HepG2 (cell line): ENCODE data around the gene SAAL1. TPM values are rescaled to one million over a fixed set of nuclear protein-coding genes. Genes with fewer than 3 reads are reported as not detected.
"Not testable (repeated sequence)": the region's sequence is repeated elsewhere in the genome, so short reads cannot be mapped to it uniquely, and the experiment has no call there.

Experiments
- ATAC-seq: fragments of 200-7000 bp; cut with Tn5 transposase; 3 replicates; pipeline ENCODE4 v1.9.1; 2020; ENCODE audit warnings: mild to moderate bottlenecking, moderate library complexity
- BruUV-seq: library from RNA; stranded (reverse); fragments of 400-500 nt; replicated peaks from 2 replicates; lab custom pipeline; 2021; lab: Mats Ljungman, UMichigan
- CTCF ChIA-PET: fragments of 300-600 bp; formaldehyde crosslinking; extraction: SDS; loops from one replicate; lab custom pipeline; 2021; ENCODE audit warnings: low total read pairs, inconsistent platforms, low intra/inter-chr PET ratio; lab: Yijun Ruan, JAX
- POLR2A ChIA-PET: fragments of 350-600 bp; sonication (Branson Sonifier 250); formaldehyde crosslinking; loops from one replicate; lab custom pipeline; 2020; ENCODE audit warnings: antibody characterized with exemption, inconsistent platforms; lab: Yijun Ruan, JAX
- DNase-seq: peaks from one replicate; pipeline ENCODE4 v3.0.0-alpha.2; 2015; ENCODE audit warnings: low spot score
- FAIRE-seq: peaks from 3 replicates; lab custom pipeline; 2011; peaks lifted over from hg19 to GRCh38; lab: Jason Lieb, UNC
- H2AFZ ChIP-seq: one replicate; pipeline ENCODE4 v1.6.1; 2011; ENCODE audit warnings: low read length, inconsistent platforms
- H3K27ac ChIP-seq: fragments of 300-600 bp; 3 replicates; pipeline ENCODE4 v1.8.0; 2011; ENCODE audit warnings: mixed run types, mild to moderate bottlenecking, mixed read lengths, low read length, inconsistent platforms; ENCODE audit not compliant: insufficient read depth; ENCODE audit errors: extremely low read length
- H3K27me3 ChIP-seq, 2 experiments: fragments of 200-600 bp in 1 of 2; 2 replicates in 1 of 2; 3 replicates in 1 of 2; pipeline versions ENCODE4 v1.6.0 to v1.8.0; 2011; ENCODE audit warnings: low read length in 2 of 2, mild to moderate bottlenecking in 2 of 2, moderate library complexity in 2 of 2, inconsistent platforms in 1 of 2; ENCODE audit not compliant: insufficient read depth in 2 of 2, control insufficient read depth in 1 of 2
- H3K36me3 ChIP-seq, 2 experiments: fragments of 200-600 bp in 1 of 2; replicated peaks in 1 of 2; 2 replicates in 1 of 2; 3 replicates in 1 of 2; pipeline versions ENCODE4 v1.5.1 to v1.8.0; 2011; ENCODE audit warnings: low read length in 2 of 2, inconsistent platforms in 1 of 2; ENCODE audit not compliant: insufficient read depth in 2 of 2, control insufficient read depth in 1 of 2
- H3K4me1 ChIP-seq: 2 replicates; pipeline ENCODE4 v1.5.1; 2012; ENCODE audit warnings: low read length, inconsistent platforms; ENCODE audit not compliant: insufficient read depth
- H3K4me2 ChIP-seq: 2 replicates; pipeline ENCODE4 v1.6.0; 2011; ENCODE audit warnings: low read depth, low read length, inconsistent platforms
- H3K4me3 ChIP-seq, 3 experiments: fragments of 200-600 bp in 1 of 3; sonication (generic), shearing (Covaris generic) in 1 of 3; replicated peaks in 1 of 3; 2 replicates each; pipeline ENCODE4 v1.5.1; 2011 to 2016; ENCODE audit warnings: low read length in 3 of 3, inconsistent platforms in 2 of 3, low read depth in 2 of 3, mild to moderate bottlenecking in 2 of 3, control low read depth in 1 of 3, mixed read lengths in 1 of 3; ENCODE audit not compliant: insufficient read depth in 1 of 3
- H3K79me2 ChIP-seq: one replicate; pipeline ENCODE4 v1.6.1; 2011; ENCODE audit warnings: low read length, inconsistent platforms; ENCODE audit not compliant: insufficient read depth
- H3K9ac ChIP-seq: 2 replicates; pipeline ENCODE4 v1.6.0; 2011; ENCODE audit warnings: mild to moderate bottlenecking, low read depth, low read length, inconsistent platforms; ENCODE audit not compliant: insufficient read depth
- H3K9me3 ChIP-seq: 2 replicates; pipeline ENCODE4 v1.5.1; 2012; ENCODE audit warnings: mild to moderate bottlenecking, low read length
- H4K20me1 ChIP-seq: 2 replicates; pipeline ENCODE4 v1.6.0; 2011; ENCODE audit warnings: inconsistent platforms, mild to moderate bottlenecking, low read length, moderate library complexity; ENCODE audit not compliant: insufficient read depth
- CEBPG ChIP-seq: IDR thresholded peaks from 2 replicates; pipeline ENCODE4 v1.6.1; 2016
- EP300 ChIP-seq, 3 experiments: sonication (generic) in 1 of 3; formaldehyde crosslinking in 1 of 3; IDR thresholded peaks; 2 replicates each; pipeline versions ENCODE4 v1.5.1 to v1.6.1; 2011 to 2020; ENCODE audit warnings: low read depth in 2 of 3, low read length in 2 of 3, borderline replicate concordance in 1 of 3, improper control_type of control experiment in 1 of 3, mild to moderate bottlenecking in 1 of 3, missing genetic modification reagents in 1 of 3, moderate library complexity in 1 of 3
- FOXJ3 ChIP-seq: sonication (generic); formaldehyde crosslinking; IDR thresholded peaks from 2 replicates; pipeline ENCODE4 v1.4.0; 2020; ENCODE audit warnings: missing genetic modification reagents, mild to moderate bottlenecking, borderline replicate concordance
- FOXK2 ChIP-seq: fragments of 450-650 bp; IDR thresholded peaks from 2 replicates; pipeline ENCODE4 v1.6.1; 2016
- FOXO1 ChIP-seq: sonication (generic); formaldehyde crosslinking; IDR thresholded peaks from 2 replicates; pipeline ENCODE4 v1.4.0; 2020; ENCODE audit warnings: missing genetic modification reagents
- HOXA3 ChIP-seq: sonication (generic); formaldehyde crosslinking; IDR thresholded peaks from 2 replicates; pipeline ENCODE4 v1.5.0; 2020; ENCODE audit warnings: missing genetic modification reagents
- NCOA2 ChIP-seq: sonication (generic); formaldehyde crosslinking; IDR thresholded peaks from 2 replicates; pipeline ENCODE4 v1.8.0; 2022; ENCODE audit warnings: inconsistent platforms
- SOX6 ChIP-seq, 2 experiments: fragments of 450-650 bp in 1 of 2; sonication (generic) in 1 of 2; formaldehyde crosslinking in 1 of 2; IDR thresholded peaks; 2 replicates each; pipeline versions ENCODE4 v1.4.0 to v1.6.1; 2017 to 2020; ENCODE audit warnings: antibody characterized with exemption in 1 of 2, mild to moderate bottlenecking in 1 of 2, missing genetic modification reagents in 1 of 2
- ZBTB7B ChIP-seq: sonication (generic); formaldehyde crosslinking; IDR thresholded peaks from 2 replicates; pipeline ENCODE4 v1.4.0; 2020; ENCODE audit warnings: missing genetic modification reagents
- WGBS: methylation state at CpG from one replicate; pipeline ENCODE4 v1.1.6; 2017; ENCODE audit warnings: low lambda C conversion rate; 5-methylcytosine and 5-hydroxymethylcytosine counted together
- in situ Hi-C: cut with HindIII; loops from 2 replicates; pipeline ENCODE4 v1.10.0; 2017; ENCODE audit warnings: low pct_unique_long_range_greater_than_20kb; ENCODE audit not compliant: extremely low pct_ligation_motif_present
- intact Hi-C: fragments of 100-400 bp; cut with micrococcal nuclease; formaldehyde crosslinking; loops from one replicate; pipeline ENCODE4 v1.10.0; 2022; ENCODE audit not compliant: unreplicated experiment
- polyA plus RNA-seq, 8 experiments: library from polyadenylated mRNA; depleted of rRNA in 3 of 8; stranded (reverse) in 7 of 8; unstranded in 1 of 8; fragments of >200 nt; fragmentation: Illumina TruSeq in 4 of 8; extraction: Trizol in 4 of 8; gene quantifications; 2 replicates each; pipeline versions ENCODE4 v1.2.1 to v1.2.3, GENCODE V29; 2011 to 2016; ENCODE audit warnings: low read depth in 4 of 8, missing spikeins in 1 of 8, mixed read lengths in 1 of 8; ENCODE audit not compliant: insufficient read depth in 1 of 8
- total RNA-seq, 5 experiments: library from RNA; depleted of rRNA; stranded (reverse); fragments of >200 nt; fragmentation: Illumina TruSeq; extraction: Trizol; gene quantifications; 2 replicates each; pipeline ENCODE4 v1.2.3, GENCODE V29; 2016; ENCODE audit warnings: low read depth in 1 of 5
- TF ChIP-seq, protein P1 (sequence below): fragments of 450-650 bp; IDR thresholded peaks from 2 replicates; pipeline ENCODE4 v1.6.1; 2016
- TF ChIP-seq, protein P2 (sequence below): sonication (generic); formaldehyde crosslinking; IDR thresholded peaks from 2 replicates; pipeline ENCODE4 v1.4.0; 2020; ENCODE audit warnings: missing genetic modification reagents
- TF ChIP-seq, protein P3 (sequence below): sonication (generic); formaldehyde crosslinking; IDR thresholded peaks from 2 replicates; pipeline ENCODE4 v1.5.0; 2020; ENCODE audit warnings: missing genetic modification reagents
- TF ChIP-seq, protein P4 (sequence below): sonication (generic); formaldehyde crosslinking; IDR thresholded peaks from 2 replicates; pipeline ENCODE4 v1.5.1; 2020; ENCODE audit warnings: mild to moderate bottlenecking, missing genetic modification reagents, moderate library complexity

The SAAL1 gene
- total and polyA plus RNA-seq, 2 of the 13 experiments (the other 11 are each of a cell fraction or from before 2014, with no cell fraction given), result 16.5 to 46.0 TPM

DNA sequence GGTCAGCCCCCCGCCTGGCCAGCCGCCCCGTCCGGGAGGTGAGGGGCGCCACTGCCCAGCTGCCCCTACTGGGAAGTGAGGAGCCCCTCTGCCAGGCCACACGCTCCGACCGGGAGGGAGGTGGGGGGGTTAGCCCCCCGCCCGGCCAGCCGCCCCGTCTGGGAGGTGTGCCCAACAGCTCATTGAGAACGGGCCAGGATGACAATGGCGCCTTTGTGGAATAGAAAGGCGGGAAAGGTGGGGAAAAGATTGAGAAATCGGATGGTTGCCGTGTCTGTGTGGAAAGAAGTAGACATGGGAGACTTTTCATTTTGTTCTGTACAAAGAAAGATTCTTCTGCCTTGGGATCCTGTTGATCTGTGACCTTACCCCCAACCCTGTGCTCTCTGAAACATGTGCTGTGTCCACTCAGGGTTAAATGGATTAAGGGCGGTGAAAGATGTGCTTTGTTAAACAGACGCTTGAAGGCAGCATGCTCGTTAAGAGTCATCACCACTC lies 15.5 kb upstream of the SAAL1 start:
- BruUV-seq; POLR2A ChIA-PET; H3K9ac ChIP-seq; FAIRE-seq; H3K9me3 ChIP-seq; H3K36me3 ChIP-seq; H3K27me3 ChIP-seq; in situ Hi-C loops; H3K79me2 ChIP-seq; H3K4me3 ChIP-seq; CTCF ChIA-PET; H3K4me2 ChIP-seq; H2AFZ ChIP-seq; H4K20me1 ChIP-seq; intact Hi-C loops; TF ChIP-seq EP300 (CRISPR knock-in tag; IDR thresholded peaks at IDR 0.05; ENCODE audit: borderline replicate concordance); SOX6 (IDR thresholded peaks at IDR 0.05): not testable (repeated sequence)
- Histone ChIP-seq H3K4me1 (peaks cover 47% of the 10 kb centered on the region), H3K27ac (peak overlapping the region; percentile 73)
- ATAC-seq (peak; percentile 83), DNase-seq (peak; percentile 20)
- 0% methylated on average over 9 of the region's 20 CpGs for WGBS
- TF ChIP-seq, protein P1, sequence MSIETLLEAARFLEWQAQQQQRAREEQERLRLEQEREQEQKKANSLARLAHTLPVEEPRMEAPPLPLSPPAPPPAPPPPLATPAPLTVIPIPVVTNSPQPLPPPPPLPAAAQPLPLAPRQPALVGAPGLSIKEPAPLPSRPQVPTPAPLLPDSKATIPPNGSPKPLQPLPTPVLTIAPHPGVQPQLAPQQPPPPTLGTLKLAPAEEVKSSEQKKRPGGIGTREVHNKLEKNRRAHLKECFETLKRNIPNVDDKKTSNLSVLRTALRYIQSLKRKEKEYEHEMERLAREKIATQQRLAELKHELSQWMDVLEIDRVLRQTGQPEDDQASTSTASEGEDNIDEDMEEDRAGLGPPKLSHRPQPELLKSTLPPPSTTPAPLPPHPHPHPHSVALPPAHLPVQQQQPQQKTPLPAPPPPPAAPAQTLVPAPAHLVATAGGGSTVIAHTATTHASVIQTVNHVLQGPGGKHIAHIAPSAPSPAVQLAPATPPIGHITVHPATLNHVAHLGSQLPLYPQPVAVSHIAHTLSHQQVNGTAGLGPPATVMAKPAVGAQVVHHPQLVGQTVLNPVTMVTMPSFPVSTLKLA, result peak; percentile 21; the same call in 1 of the 2 replicates
- 0 out of 2 replicates have a peak, but pooled peaks have one; percentile 21 for TF ChIP-seq HOXA3 (CRISPR knock-in tag)
- peak in 1 of 2 experiments; percentile 27; a peak in 1 of 4 replicates for TF ChIP-seq EP300 (IDR thresholded peaks at IDR 0.05; ENCODE audit: low read depth in 2 of 2, low read length in 2 of 2)
- TF ChIP-seq NCOA2 (CRISPR knock-in tag), result peak; percentile 61
- 0 out of 2 replicates have a peak, but pooled peaks have one; percentile 6 for TF ChIP-seq FOXO1 (CRISPR knock-in tag)
- TF ChIP-seq, protein P2, sequence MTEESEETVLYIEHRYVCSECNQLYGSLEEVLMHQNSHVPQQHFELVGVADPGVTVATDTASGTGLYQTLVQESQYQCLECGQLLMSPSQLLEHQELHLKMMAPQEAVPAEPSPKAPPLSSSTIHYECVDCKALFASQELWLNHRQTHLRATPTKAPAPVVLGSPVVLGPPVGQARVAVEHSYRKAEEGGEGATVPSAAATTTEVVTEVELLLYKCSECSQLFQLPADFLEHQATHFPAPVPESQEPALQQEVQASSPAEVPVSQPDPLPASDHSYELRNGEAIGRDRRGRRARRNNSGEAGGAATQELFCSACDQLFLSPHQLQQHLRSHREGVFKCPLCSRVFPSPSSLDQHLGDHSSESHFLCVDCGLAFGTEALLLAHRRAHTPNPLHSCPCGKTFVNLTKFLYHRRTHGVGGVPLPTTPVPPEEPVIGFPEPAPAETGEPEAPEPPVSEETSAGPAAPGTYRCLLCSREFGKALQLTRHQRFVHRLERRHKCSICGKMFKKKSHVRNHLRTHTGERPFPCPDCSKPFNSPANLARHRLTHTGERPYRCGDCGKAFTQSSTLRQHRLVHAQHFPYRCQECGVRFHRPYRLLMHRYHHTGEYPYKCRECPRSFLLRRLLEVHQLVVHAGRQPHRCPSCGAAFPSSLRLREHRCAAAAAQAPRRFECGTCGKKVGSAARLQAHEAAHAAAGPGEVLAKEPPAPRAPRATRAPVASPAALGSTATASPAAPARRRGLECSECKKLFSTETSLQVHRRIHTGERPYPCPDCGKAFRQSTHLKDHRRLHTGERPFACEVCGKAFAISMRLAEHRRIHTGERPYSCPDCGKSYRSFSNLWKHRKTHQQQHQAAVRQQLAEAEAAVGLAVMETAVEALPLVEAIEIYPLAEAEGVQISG, result 0 out of 2 replicates have a peak, but pooled peaks have one; percentile 25
- TF ChIP-seq, protein P3, sequence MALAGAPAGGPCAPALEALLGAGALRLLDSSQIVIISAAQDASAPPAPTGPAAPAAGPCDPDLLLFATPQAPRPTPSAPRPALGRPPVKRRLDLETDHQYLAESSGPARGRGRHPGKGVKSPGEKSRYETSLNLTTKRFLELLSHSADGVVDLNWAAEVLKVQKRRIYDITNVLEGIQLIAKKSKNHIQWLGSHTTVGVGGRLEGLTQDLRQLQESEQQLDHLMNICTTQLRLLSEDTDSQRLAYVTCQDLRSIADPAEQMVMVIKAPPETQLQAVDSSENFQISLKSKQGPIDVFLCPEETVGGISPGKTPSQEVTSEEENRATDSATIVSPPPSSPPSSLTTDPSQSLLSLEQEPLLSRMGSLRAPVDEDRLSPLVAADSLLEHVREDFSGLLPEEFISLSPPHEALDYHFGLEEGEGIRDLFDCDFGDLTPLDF (CRISPR knock-in tag), result peak; percentile 66; the same call in 1 of the 2 replicates
- peak; percentile 73 for TF ChIP-seq ZBTB7B (CRISPR knock-in tag)
- peak; percentile 45; the same call in 1 of the 2 replicates for TF ChIP-seq FOXK2
- peak; percentile 73; the same call in 1 of the 2 replicates for TF ChIP-seq SOX6 (CRISPR knock-in tag; IDR thresholded peaks at IDR 0.05)
- TF ChIP-seq CEBPG, result peak; percentile 67
- TF ChIP-seq FOXJ3 (CRISPR knock-in tag), result 0 out of 2 replicates have a peak, but pooled peaks have one; percentile 44
- TF ChIP-seq, protein P4, sequence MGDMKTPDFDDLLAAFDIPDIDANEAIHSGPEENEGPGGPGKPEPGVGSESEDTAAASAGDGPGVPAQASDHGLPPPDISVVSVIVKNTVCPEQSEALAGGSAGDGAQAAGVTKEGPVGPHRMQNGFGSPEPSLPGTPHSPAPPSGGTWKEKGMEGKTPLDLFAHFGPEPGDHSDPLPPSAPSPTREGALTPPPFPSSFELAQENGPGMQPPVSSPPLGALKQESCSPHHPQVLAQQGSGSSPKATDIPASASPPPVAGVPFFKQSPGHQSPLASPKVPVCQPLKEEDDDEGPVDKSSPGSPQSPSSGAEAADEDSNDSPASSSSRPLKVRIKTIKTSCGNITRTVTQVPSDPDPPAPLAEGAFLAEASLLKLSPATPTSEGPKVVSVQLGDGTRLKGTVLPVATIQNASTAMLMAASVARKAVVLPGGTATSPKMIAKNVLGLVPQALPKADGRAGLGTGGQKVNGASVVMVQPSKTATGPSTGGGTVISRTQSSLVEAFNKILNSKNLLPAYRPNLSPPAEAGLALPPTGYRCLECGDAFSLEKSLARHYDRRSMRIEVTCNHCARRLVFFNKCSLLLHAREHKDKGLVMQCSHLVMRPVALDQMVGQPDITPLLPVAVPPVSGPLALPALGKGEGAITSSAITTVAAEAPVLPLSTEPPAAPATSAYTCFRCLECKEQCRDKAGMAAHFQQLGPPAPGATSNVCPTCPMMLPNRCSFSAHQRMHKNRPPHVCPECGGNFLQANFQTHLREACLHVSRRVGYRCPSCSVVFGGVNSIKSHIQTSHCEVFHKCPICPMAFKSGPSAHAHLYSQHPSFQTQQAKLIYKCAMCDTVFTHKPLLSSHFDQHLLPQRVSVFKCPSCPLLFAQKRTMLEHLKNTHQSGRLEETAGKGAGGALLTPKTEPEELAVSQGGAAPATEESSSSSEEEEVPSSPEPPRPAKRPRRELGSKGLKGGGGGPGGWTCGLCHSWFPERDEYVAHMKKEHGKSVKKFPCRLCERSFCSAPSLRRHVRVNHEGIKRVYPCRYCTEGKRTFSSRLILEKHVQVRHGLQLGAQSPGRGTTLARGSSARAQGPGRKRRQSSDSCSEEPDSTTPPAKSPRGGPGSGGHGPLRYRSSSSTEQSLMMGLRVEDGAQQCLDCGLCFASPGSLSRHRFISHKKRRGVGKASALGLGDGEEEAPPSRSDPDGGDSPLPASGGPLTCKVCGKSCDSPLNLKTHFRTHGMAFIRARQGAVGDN, result peak; percentile 37; the same call in 1 of the 2 replicates
